Lower leg skin (tissue), 3 donors: ENCODE data around the gene SLC2A8.

Experiments
- POLR2A ChIP-seq, 2 donors: fragments of 450-650 bp; IDR thresholded peaks; one replicate each; pipeline ENCODE4 v1.6.1; 2016 to 2017; ENCODE audit warnings: antibody characterized with exemption in 2 of 2, mild to moderate bottlenecking in 1 of 2, moderate library complexity in 1 of 2
- TF ChIP-seq, protein P1 (sequence below), 3 donors: fragments of 450-650 bp; IDR thresholded peaks; one replicate each; pipeline ENCODE4 v1.5.1; 2016; ENCODE audit warnings: antibody characterized with exemption in 3 of 3, mild to moderate bottlenecking in 3 of 3, moderate library complexity in 2 of 3

DNA sequence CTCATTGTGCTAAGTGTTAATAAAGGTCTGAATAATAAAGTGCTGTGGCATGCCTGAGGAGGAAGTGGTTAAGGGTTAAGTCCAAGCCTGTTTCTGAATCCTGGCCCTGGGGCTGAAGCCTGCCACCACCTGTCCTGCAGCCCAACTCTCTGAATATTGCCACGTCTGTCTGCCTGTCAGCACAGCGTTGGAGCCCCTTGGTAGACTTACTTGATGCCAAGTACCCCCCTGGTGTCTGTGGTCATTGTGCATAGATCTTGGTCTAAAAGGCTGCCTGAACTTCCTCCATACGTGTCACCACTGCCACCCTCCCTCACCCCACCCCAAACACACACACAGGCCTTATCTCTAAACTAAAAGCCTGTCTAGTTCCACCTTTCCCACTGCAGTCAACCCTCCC lies 35.4 kb upstream of the SLC2A8 start:
- TF ChIP-seq, protein P1, sequence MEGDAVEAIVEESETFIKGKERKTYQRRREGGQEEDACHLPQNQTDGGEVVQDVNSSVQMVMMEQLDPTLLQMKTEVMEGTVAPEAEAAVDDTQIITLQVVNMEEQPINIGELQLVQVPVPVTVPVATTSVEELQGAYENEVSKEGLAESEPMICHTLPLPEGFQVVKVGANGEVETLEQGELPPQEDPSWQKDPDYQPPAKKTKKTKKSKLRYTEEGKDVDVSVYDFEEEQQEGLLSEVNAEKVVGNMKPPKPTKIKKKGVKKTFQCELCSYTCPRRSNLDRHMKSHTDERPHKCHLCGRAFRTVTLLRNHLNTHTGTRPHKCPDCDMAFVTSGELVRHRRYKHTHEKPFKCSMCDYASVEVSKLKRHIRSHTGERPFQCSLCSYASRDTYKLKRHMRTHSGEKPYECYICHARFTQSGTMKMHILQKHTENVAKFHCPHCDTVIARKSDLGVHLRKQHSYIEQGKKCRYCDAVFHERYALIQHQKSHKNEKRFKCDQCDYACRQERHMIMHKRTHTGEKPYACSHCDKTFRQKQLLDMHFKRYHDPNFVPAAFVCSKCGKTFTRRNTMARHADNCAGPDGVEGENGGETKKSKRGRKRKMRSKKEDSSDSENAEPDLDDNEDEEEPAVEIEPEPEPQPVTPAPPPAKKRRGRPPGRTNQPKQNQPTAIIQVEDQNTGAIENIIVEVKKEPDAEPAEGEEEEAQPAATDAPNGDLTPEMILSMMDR (IDR thresholded peaks at IDR 0.05), result no peak
- TF ChIP-seq POLR2A (IDR thresholded peaks at IDR 0.05), result no peak
